MCF 10A (cell line): Measurements from ENCODE around the gene INPP5D. TPM values are rescaled to one million over a fixed set of nuclear protein-coding genes. Genes with fewer than 3 reads are reported as not detected.

Experiments
- BruUV-seq: library from RNA; stranded (reverse); fragments of 400-500 nt; replicated peaks from 2 replicates; lab custom pipeline; 2021; lab: Mats Ljungman, UMichigan
- CTCF ChIA-PET: fragments of 300-600 bp; sonication (Branson Sonifier 250); formaldehyde crosslinking; extraction: SDS; loops from one replicate; lab custom pipeline; 2021; ENCODE audit warnings: antibody characterized with exemption, inconsistent platforms; lab: Yijun Ruan, JAX
- POLR2A ChIA-PET: fragments of 300-600, 350-650 bp; sonication (Branson Sonifier 250); formaldehyde crosslinking; extraction: SDS; loops from one replicate; lab custom pipeline; 2020; ENCODE audit warnings: antibody characterized with exemption, inconsistent platforms; lab: Yijun Ruan, JAX
- DNase-seq: peaks from one replicate; pipeline ENCODE4 v3.0.0-alpha.2; 2018; ENCODE audit not compliant: unreplicated experiment
- H3K27ac Mint-ChIP-seq: one replicate; pipeline ENCODE4 v1.8.0; 2022; ENCODE audit warnings: mild to moderate bottlenecking, low read depth, mixed read lengths; ENCODE audit not compliant: unreplicated experiment
- H3K27me3 Mint-ChIP-seq: one replicate; pipeline ENCODE4 v1.8.0; 2022; ENCODE audit warnings: mixed read lengths; ENCODE audit not compliant: insufficient read depth, unreplicated experiment
- H3K36me3 Mint-ChIP-seq: one replicate; pipeline ENCODE4 v1.8.0; 2022; ENCODE audit warnings: mild to moderate bottlenecking, moderate library complexity, mixed read lengths; ENCODE audit not compliant: insufficient read depth, unreplicated experiment
- H3K4me1 Mint-ChIP-seq: one replicate; pipeline ENCODE4 v1.8.0; 2022; ENCODE audit warnings: mixed read lengths; ENCODE audit not compliant: insufficient read depth, unreplicated experiment
- H3K4me3 Mint-ChIP-seq: one replicate; pipeline ENCODE4 v1.8.0; 2022; ENCODE audit warnings: mild to moderate bottlenecking, moderate library complexity, mixed read lengths; ENCODE audit not compliant: unreplicated experiment
- H3K9me3 Mint-ChIP-seq: one replicate; pipeline ENCODE4 v1.8.0; 2022; ENCODE audit warnings: mixed read lengths; ENCODE audit not compliant: unreplicated experiment
- intact Hi-C: fragments of 100-400 bp; cut with micrococcal nuclease; formaldehyde crosslinking; loops from 2 replicates; pipeline ENCODE4 v1.14.1; 2022
- total RNA-seq: library from RNA; stranded (reverse); gene quantifications from 2 replicates; pipeline ENCODE4 v1.2.3, GENCODE V29; 2022
- TF ChIP-seq, protein P1 (sequence below): fragments of 200-600 bp; IDR thresholded peaks from one replicate; pipeline ENCODE4 v1.8.0; 2022; ENCODE audit warnings: antibody characterized with exemption, mild to moderate bottlenecking; ENCODE audit not compliant: unreplicated experiment

INPP5D gene
- total RNA-seq, 1 experiment from 2014 or later, result 64.9 TPM

DNA sequence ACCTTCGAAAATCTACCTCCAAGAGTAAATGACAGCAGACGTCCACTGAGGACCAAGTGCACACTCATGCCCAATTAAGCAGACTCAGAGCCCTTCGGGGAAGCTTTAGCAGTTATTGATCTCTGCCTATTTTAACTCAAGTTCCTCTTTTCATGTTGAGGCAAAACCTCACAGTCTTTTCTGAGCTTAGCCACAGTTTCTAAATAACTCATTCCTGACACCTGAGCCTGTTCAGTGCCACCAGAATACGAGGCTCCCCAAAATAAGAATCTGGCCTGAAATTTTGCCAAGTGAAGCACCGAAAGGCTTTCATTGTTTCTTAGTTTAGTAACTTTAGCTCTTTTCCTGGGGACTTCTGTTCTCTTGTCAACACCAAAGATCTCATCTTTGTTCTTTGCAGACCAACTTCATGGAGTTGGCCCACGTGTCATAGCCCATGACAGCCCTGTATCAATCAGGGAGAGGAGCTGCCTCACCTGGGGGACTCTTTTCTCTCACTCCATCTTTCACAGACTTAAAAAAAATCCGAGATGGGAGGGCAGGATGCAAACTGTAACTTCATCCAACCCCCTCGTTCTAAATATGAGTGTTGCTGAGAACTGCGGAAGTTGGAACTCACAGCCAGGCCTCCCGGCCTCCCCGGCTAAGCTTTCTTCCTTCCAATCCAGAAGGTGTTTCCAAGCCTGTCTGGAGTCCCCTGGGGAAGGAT is 22.2 kb downstream of the INPP5D start:
- POLR2A ChIA-PET, result no interaction called here

DNA sequence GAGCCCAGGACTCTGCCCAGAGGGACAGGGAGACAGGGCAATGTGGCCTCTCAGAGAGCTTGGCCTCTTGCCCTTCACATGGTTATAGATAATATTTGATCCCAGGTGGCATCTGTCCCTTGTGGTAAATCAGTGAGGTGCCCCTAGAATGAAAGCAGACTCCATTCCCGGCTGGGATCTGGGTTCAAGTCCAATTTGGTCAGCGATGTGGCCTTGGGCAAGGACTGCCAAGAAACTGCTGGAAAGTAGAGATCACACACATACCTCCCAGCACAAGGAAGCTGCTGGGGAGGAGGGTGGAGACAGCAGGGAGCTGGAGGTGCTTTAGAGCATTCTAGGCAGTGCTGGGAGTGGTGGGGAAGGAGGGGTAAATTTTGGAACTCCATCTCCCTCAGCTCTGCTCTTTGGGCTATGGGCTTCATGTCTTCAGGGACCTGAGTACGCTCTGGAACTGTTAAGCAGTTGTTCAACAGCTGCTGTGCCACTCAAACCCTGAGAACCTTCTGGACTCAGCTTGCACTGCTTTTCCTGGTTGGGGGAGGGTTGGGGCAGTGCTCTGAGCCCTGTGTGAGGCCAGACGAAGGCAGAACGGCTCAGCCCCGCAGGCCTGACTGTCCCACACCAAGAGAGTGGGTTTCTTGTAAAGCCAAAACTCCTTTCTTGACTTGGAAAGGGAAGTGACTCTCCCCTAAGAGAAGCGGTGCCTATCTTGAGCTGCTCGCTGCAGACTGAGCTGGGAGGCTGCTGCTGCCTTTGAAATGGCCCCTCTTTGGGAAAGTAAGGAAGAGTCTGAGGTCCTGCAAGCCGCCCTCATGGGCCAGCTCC is 23.0 kb downstream of the INPP5D start:
- ChIA-PET CTCF (interaction anchor here (0.5 to 1.1 kb wide), 2 partner anchors 29 to 1071 kb away, joined by 3 to 6 read pairs; no protein-coding TSS in a partner anchor), POLR2A (no interaction called here)
- no TSS peak for BruUV-seq
- DNase-seq, result no peak
- no peak overlapping the region for H3K27ac Mint-ChIP-seq
- no peak overlapping the region for H3K4me3 Mint-ChIP-seq
- no peaks in the 10 kb centered on the region for H3K9me3 Mint-ChIP-seq
- TF ChIP-seq, protein P1, sequence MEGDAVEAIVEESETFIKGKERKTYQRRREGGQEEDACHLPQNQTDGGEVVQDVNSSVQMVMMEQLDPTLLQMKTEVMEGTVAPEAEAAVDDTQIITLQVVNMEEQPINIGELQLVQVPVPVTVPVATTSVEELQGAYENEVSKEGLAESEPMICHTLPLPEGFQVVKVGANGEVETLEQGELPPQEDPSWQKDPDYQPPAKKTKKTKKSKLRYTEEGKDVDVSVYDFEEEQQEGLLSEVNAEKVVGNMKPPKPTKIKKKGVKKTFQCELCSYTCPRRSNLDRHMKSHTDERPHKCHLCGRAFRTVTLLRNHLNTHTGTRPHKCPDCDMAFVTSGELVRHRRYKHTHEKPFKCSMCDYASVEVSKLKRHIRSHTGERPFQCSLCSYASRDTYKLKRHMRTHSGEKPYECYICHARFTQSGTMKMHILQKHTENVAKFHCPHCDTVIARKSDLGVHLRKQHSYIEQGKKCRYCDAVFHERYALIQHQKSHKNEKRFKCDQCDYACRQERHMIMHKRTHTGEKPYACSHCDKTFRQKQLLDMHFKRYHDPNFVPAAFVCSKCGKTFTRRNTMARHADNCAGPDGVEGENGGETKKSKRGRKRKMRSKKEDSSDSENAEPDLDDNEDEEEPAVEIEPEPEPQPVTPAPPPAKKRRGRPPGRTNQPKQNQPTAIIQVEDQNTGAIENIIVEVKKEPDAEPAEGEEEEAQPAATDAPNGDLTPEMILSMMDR, result no peak
- peaks cover 4% of the 10 kb centered on the region for H3K4me1 Mint-ChIP-seq
- H3K36me3 Mint-ChIP-seq, result no peaks in the 10 kb centered on the region
- intact Hi-C loops, result no loop called here
- H3K27me3 Mint-ChIP-seq, result no peaks in the 10 kb centered on the region

More for the DNA sequence above, 22.2 kb downstream of the INPP5D start:
- intact Hi-C loops, result no loop called here
- no TSS peak for BruUV-seq
- no peak for DNase-seq
- TF ChIP-seq, protein P1, result no peak
- Mint-ChIP-seq H3K9me3 (no peaks in the 10 kb centered on the region), H3K27me3 (no peaks in the 10 kb centered on the region), H3K36me3 (no peaks in the 10 kb centered on the region), H3K27ac (no peak overlapping the region), H3K4me1 (peaks cover 4% of the 10 kb centered on the region), H3K4me3 (no peak overlapping the region)
- CTCF ChIA-PET, result interaction anchor here (1.1 kb wide), 1 partner anchor 28 kb away, joined by 6 read pairs; no protein-coding TSS in a partner anchor

DNA sequence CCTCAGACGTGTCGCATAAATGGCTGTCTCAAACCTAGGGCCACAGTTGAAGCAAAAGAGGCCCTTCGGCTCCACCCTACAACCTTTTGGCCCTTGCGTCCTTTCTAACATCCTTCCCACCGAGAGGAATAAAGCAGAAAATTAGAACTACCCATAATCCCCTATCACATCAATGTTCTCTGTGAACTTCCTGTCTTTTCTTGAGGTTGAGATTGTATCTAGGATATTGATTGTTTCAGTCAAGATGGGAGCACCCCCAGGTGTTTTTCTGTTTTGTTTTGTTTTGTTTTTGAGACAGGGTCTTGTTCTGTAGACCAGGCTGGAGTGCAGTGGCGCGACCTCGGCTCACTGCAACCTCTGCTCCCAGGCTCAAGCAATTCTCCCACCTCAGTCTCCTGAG is 23.6 kb downstream of the INPP5D start:
- Mint-ChIP-seq H3K36me3 (no peaks in the 10 kb centered on the region), H3K27me3 (no peaks in the 10 kb centered on the region), H3K9me3 (no peaks in the 10 kb centered on the region), H3K27ac (no peak overlapping the region), H3K4me1 (peaks cover 4% of the 10 kb centered on the region), H3K4me3 (no peak overlapping the region)
- no peak for DNase-seq
- BruUV-seq, result no TSS peak
- ChIA-PET POLR2A (no interaction called here), CTCF (no interaction called here)
- intact Hi-C loops, result no loop called here
- TF ChIP-seq, protein P1, result no peak

DNA sequence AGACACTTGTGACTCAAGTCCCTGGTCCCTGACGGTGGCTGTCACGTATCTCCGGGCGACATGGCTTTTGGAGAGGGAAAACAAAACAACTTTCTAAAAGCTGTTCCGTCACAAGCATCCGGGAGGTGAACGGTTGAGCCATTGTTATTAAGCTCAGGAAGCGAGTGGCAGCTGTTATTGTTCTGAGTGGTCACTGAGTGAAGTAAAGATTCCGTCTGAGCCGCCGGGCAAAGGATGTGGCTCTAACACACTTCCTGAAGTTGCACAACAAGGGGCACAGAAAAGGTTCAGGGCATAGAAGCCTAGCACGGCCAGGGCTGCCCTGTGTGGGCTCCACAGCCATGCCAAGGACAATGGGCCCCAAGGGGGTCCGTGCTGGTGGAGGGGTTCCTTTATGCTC is 24.3 kb downstream of the INPP5D start:
- BruUV-seq, result no TSS peak
- H3K4me3 Mint-ChIP-seq, result no peak overlapping the region
- POLR2A ChIA-PET, result no interaction called here
- CTCF ChIA-PET, result no interaction called here
- no peaks in the 10 kb centered on the region for H3K36me3 Mint-ChIP-seq
- TF ChIP-seq, protein P1, result no peak
- DNase-seq, result peak; percentile 45
- intact Hi-C loops, result no loop called here
- H3K27me3 Mint-ChIP-seq, result no peaks in the 10 kb centered on the region
- H3K27ac Mint-ChIP-seq, result no peak overlapping the region
- no peaks in the 10 kb centered on the region for H3K9me3 Mint-ChIP-seq
- H3K4me1 Mint-ChIP-seq, result peaks cover 4% of the 10 kb centered on the region
